PC-3 (cell line): ENCODE results near the gene KDM4C. TPM values are rescaled to one million over a fixed set of nuclear protein-coding genes. Genes with fewer than 3 reads are reported as not detected.

Experiments used
- ATAC-seq: fragments of 200-7000 bp; cut with Tn5 transposase; 2 replicates; pipeline ENCODE4 v1.9.1; 2020; ENCODE audit warnings: mild to moderate bottlenecking, moderate library complexity
- BruUV-seq: library from RNA; stranded (reverse); fragments of 400-500 nt; replicated peaks from 2 replicates; lab custom pipeline; 2021; lab: Mats Ljungman, UMichigan
- CTCF ChIA-PET: fragments of 300-600 bp; sonication (Branson Sonifier 250); formaldehyde crosslinking; loops from one replicate; lab custom pipeline; 2022; ENCODE audit warnings: antibody characterized with exemption; lab: Charles Lee
- POLR2A ChIA-PET: fragments of 300-600 bp; sonication (Branson Sonifier 250); formaldehyde crosslinking; loops from one replicate; lab custom pipeline; 2022; ENCODE audit warnings: antibody characterized with exemption; ENCODE audit not compliant: unreplicated experiment; lab: Charles Lee
- DNase-seq: peaks from one replicate; pipeline ENCODE4 v3.0.0-alpha.2; 2015
- H2AFZ ChIP-seq: fragments of 300-600 bp; sonication (generic); 2 replicates; pipeline ENCODE4 v1.6.0; 2016; ENCODE audit warnings: antibody characterized with exemption, low read length
- H3F3A ChIP-seq: fragments of 300-600 bp; sonication (generic); one replicate; pipeline ENCODE4 v1.6.0; 2017; ENCODE audit warnings: antibody characterized with exemption, low read length, control low read depth, mild to moderate bottlenecking; ENCODE audit not compliant: unreplicated experiment
- H3K27ac ChIP-seq: fragments of 300-600 bp; sonication (generic); 2 replicates; pipeline ENCODE4 v1.5.1; 2016; ENCODE audit warnings: mild to moderate bottlenecking, low read length
- H3K27me3 ChIP-seq: fragments of 300-600 bp; sonication (generic); 2 replicates; pipeline ENCODE4 v1.6.1; 2016; ENCODE audit warnings: low read length, mixed read lengths
- H3K36me3 ChIP-seq: fragments of 300-600 bp; sonication (generic); 2 replicates; pipeline ENCODE4 v1.6.1; 2016; ENCODE audit warnings: low read depth, mixed run types, low read length, mixed read lengths
- H3K4me1 ChIP-seq: fragments of 300-600 bp; sonication (generic); 2 replicates; pipeline ENCODE4 v1.5.1; 2016; ENCODE audit warnings: low read length; ENCODE audit not compliant: insufficient read depth
- H3K4me2 ChIP-seq: fragments of 300-600 bp; sonication (generic); 2 replicates; pipeline ENCODE4 v1.6.0; 2016; ENCODE audit warnings: low read length
- H3K4me3 ChIP-seq: fragments of 300-600 bp; sonication (generic); 2 replicates; pipeline ENCODE4 v1.5.1; 2016; ENCODE audit warnings: mild to moderate bottlenecking, low read length, mixed read lengths
- H3K79me2 ChIP-seq: fragments of 300-600 bp; sonication (generic); 2 replicates; pipeline ENCODE4 v1.6.1; 2017; ENCODE audit warnings: low read length, mixed read lengths
- H3K9ac ChIP-seq: fragments of 300-600 bp; sonication (generic); 2 replicates; pipeline ENCODE4 v1.6.0; 2016; ENCODE audit warnings: mild to moderate bottlenecking, low read length
- H3K9me2 ChIP-seq: fragments of 300-600 bp; sonication (generic); replicated peaks from 2 replicates; pipeline ENCODE4 v1.6.1; 2016; ENCODE audit warnings: mixed run types, low read length, mixed read lengths
- H3K9me3 ChIP-seq: fragments of 300-600 bp; sonication (generic); 2 replicates; pipeline ENCODE4 v1.6.1; 2016; ENCODE audit warnings: low read length, mixed read lengths
- H4K20me1 ChIP-seq: fragments of 300-600 bp; sonication (generic); 2 replicates; pipeline ENCODE4 v1.6.1; 2016; ENCODE audit warnings: low read length, mixed read lengths
- EZH2 ChIP-seq: fragments of 300-600 bp; sonication (generic); IDR thresholded peaks from one replicate; pipeline ENCODE4 v1.6.1; 2017; ENCODE audit warnings: antibody characterized with exemption, mild to moderate bottlenecking, low read length; ENCODE audit not compliant: unreplicated experiment
- EZH2phosphoT487 ChIP-seq: fragments of 300-600 bp; sonication (generic); IDR thresholded peaks from 2 replicates; pipeline ENCODE4 v1.6.1; 2018; ENCODE audit warnings: mild to moderate bottlenecking, antibody characterized with exemption, low read length, borderline replicate concordance
- intact Hi-C: fragments of 100-400 bp; cut with micrococcal nuclease; formaldehyde crosslinking; loops from 2 replicates; pipeline ENCODE4 v1.9.0; 2023
- total RNA-seq: library from RNA; depleted of rRNA; stranded (reverse); fragments of >200 nt; gene quantifications from 2 replicates; pipeline ENCODE4 v1.2.3, GENCODE V29; 2014
- TF ChIP-seq, protein P1 (sequence below): fragments of 300-600 bp; sonication (generic); conservative IDR thresholded peaks from 2 replicates; pipeline ENCODE4 v1.5.1; 2017; ENCODE audit warnings: antibody characterized with exemption, low read depth, mild to moderate bottlenecking, low read length

KDM4C gene
- total RNA-seq, 1 experiment from 2014 or later, result 27.0 TPM

GRCh38 chr9:6889868-6890267 is 132.1 kb downstream of the KDM4C start:
- ChIA-PET POLR2A (no interaction called here), CTCF (no interaction called here)
- no peaks in the 10 kb centered on the region for H3F3A ChIP-seq
- ATAC-seq (no peak), DNase-seq (no peak)
- no peak overlapping the region for H2AFZ ChIP-seq
- no peak overlapping the region for H3K4me3 ChIP-seq
- no peaks in the 10 kb centered on the region for H4K20me1 ChIP-seq
- no peaks in the 10 kb centered on the region for H3K9me3 ChIP-seq
- H3K27me3 ChIP-seq, result no peaks in the 10 kb centered on the region
- H3K79me2 ChIP-seq, result no peaks in the 10 kb centered on the region
- no peak overlapping the region for H3K4me2 ChIP-seq
- no peak overlapping the region for H3K27ac ChIP-seq
- TF ChIP-seq, protein P1, sequence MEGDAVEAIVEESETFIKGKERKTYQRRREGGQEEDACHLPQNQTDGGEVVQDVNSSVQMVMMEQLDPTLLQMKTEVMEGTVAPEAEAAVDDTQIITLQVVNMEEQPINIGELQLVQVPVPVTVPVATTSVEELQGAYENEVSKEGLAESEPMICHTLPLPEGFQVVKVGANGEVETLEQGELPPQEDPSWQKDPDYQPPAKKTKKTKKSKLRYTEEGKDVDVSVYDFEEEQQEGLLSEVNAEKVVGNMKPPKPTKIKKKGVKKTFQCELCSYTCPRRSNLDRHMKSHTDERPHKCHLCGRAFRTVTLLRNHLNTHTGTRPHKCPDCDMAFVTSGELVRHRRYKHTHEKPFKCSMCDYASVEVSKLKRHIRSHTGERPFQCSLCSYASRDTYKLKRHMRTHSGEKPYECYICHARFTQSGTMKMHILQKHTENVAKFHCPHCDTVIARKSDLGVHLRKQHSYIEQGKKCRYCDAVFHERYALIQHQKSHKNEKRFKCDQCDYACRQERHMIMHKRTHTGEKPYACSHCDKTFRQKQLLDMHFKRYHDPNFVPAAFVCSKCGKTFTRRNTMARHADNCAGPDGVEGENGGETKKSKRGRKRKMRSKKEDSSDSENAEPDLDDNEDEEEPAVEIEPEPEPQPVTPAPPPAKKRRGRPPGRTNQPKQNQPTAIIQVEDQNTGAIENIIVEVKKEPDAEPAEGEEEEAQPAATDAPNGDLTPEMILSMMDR, result no peak
- no peak for TF ChIP-seq EZH2
- no peak for TF ChIP-seq EZH2phosphoT487
- intact Hi-C loops, result no loop called here
- no peak overlapping the region for H3K9ac ChIP-seq
- no peaks in the 10 kb centered on the region for H3K4me1 ChIP-seq
- H3K36me3 ChIP-seq, result no peaks in the 10 kb centered on the region; the same call in 1 of the 2 replicates
- BruUV-seq, result no TSS peak
- H3K9me2 ChIP-seq, result no peaks in the 10 kb centered on the region

GRCh38 chr9:6893350-6894131 is 135.8 kb downstream of the KDM4C start:
- no peak for TF ChIP-seq EZH2
- TF ChIP-seq, protein P1, result no peak
- TF ChIP-seq EZH2phosphoT487, result no peak
- no peak overlapping the region for H2AFZ ChIP-seq
- no peak overlapping the region for H3K4me2 ChIP-seq
- no peak overlapping the region for H3K27ac ChIP-seq
- no peaks in the 10 kb centered on the region for H3K9me2 ChIP-seq
- H3K9ac ChIP-seq, result no peak overlapping the region
- H4K20me1 ChIP-seq, result no peaks in the 10 kb centered on the region
- intact Hi-C loops, result no loop called here
- no peaks in the 10 kb centered on the region for H3F3A ChIP-seq
- BruUV-seq, result no TSS peak
- no peaks in the 10 kb centered on the region for H3K27me3 ChIP-seq
- POLR2A ChIA-PET, result no interaction called here
- CTCF ChIA-PET, result no interaction called here
- no peak overlapping the region for H3K4me3 ChIP-seq
- H3K4me1 ChIP-seq, result no peaks in the 10 kb centered on the region
- H3K36me3 ChIP-seq, result no peaks in the 10 kb centered on the region; the same call in 1 of the 2 replicates
- DNase-seq (no peak), ATAC-seq (no peak)
- no peaks in the 10 kb centered on the region for H3K79me2 ChIP-seq
- no peaks in the 10 kb centered on the region for H3K9me3 ChIP-seq

DNA sequence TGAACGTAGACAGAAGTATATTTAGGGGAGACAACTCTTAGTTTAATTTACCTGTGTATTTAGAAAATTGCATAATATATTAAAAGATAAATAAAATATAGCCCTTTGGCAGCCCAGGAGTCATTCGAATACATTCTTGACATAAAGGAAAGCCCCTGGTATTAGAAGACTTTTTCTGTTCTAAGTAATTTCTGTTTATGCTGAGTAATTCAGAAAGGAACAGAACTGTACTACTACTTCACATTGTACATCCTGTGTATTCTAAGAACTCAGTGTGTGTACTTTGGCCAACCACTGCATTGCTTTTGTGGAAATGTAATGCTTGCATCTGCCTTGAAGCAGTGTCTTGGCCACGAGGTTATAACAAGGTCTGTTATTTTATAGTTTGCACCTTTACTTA is 136.4 kb downstream of the KDM4C start:
- BruUV-seq, result no TSS peak
- H3K9me3 ChIP-seq, result no peaks in the 10 kb centered on the region
- H3K79me2 ChIP-seq, result no peaks in the 10 kb centered on the region
- H3F3A ChIP-seq, result no peaks in the 10 kb centered on the region
- no peak overlapping the region for H2AFZ ChIP-seq
- H3K9ac ChIP-seq, result no peak overlapping the region
- ATAC-seq (no peak; the same call in 1 of the 2 replicates), DNase-seq (no peak)
- POLR2A ChIA-PET, result no interaction called here
- no peaks in the 10 kb centered on the region for H3K4me1 ChIP-seq
- H3K4me2 ChIP-seq, result no peak overlapping the region
- no peaks in the 10 kb centered on the region for H3K27me3 ChIP-seq
- no peak for TF ChIP-seq EZH2
- no peak for TF ChIP-seq EZH2phosphoT487
- TF ChIP-seq, protein P1, result no peak
- H3K36me3 ChIP-seq, result no peaks in the 10 kb centered on the region; the same call in 1 of the 2 replicates
- H3K4me3 ChIP-seq, result no peak overlapping the region
- H3K9me2 ChIP-seq, result no peaks in the 10 kb centered on the region
- CTCF ChIA-PET, result no interaction called here
- no peaks in the 10 kb centered on the region for H4K20me1 ChIP-seq
- no peak overlapping the region for H3K27ac ChIP-seq
- intact Hi-C loops, result no loop called here
